SK-N-SH (cell line): ENCODE data around the gene CD300LF. TPM values are rescaled to one million over a fixed set of nuclear protein-coding genes. Genes with fewer than 3 reads are reported as not detected.

Experiments used
- CHD2 ChIP-seq: fragments of 150-350 bp; IDR thresholded peaks from 2 replicates; pipeline ENCODE4 v1.6.1; 2018; ENCODE audit warnings: low read length; ENCODE audit not compliant: partially characterized antibody
- CTCF ChIP-seq: fragments of 200-600 bp; sonication (generic); IDR thresholded peaks from 2 replicates; pipeline ENCODE4 v1.6.1; 2017; ENCODE audit warnings: antibody characterized with exemption, mild to moderate bottlenecking, moderate library complexity
- EP300 ChIP-seq, 2 experiments: IDR thresholded peaks; 2 replicates each; pipeline versions ENCODE4 v1.4.0 to v1.6.1; 2012; ENCODE audit warnings: borderline replicate concordance in 1 of 2, low read depth in 1 of 2, low read length in 1 of 2
- FOSL2 ChIP-seq: IDR thresholded peaks from 2 replicates; pipeline ENCODE4 v1.4.0; 2012; ENCODE audit warnings: low read depth, mild to moderate bottlenecking, moderate library complexity, borderline replicate concordance
- FOXM1 ChIP-seq: IDR thresholded peaks from 2 replicates; pipeline ENCODE4 v1.4.0; 2012; ENCODE audit warnings: low read depth, mild to moderate bottlenecking
- IRF3 ChIP-seq: fragments of 150-350 bp; IDR thresholded peaks from 2 replicates; pipeline ENCODE4 v1.6.1; 2016; ENCODE audit warnings: mild to moderate bottlenecking, low read depth, low read length
- JUND ChIP-seq: IDR thresholded peaks from 2 replicates; pipeline ENCODE4 v1.4.0; 2012
- MEF2A ChIP-seq: IDR thresholded peaks from 2 replicates; pipeline ENCODE4 v1.4.0; 2012; ENCODE audit warnings: low read depth, borderline replicate concordance
- MXI1 ChIP-seq: IDR thresholded peaks from 2 replicates; pipeline ENCODE4 v1.6.1; 2012; ENCODE audit warnings: mild to moderate bottlenecking, low read depth, low read length, improper control_type of control experiment
- PBX3 ChIP-seq: IDR thresholded peaks from 2 replicates; pipeline ENCODE4; 2012
- RCOR1 ChIP-seq: fragments of 150-350 bp; IDR thresholded peaks from 2 replicates; pipeline ENCODE4 v1.6.1; 2017; ENCODE audit warnings: antibody characterized with exemption, low read length
- REST ChIP-seq: IDR thresholded peaks from 2 replicates; pipeline ENCODE4 v1.6.1; 2012; ENCODE audit warnings: mild to moderate bottlenecking, low read depth, low read length, moderate library complexity
- RXRA ChIP-seq: IDR thresholded peaks from 2 replicates; pipeline ENCODE4 v1.4.0; 2012; ENCODE audit warnings: low read depth, mild to moderate bottlenecking, borderline replicate concordance
- SIN3A ChIP-seq: IDR thresholded peaks from 2 replicates; pipeline ENCODE4 v1.6.1; 2012; ENCODE audit warnings: low read depth, mild to moderate bottlenecking, low read length, moderate library complexity, borderline replicate concordance
- TCF12 ChIP-seq: IDR thresholded peaks from 2 replicates; pipeline ENCODE4 v1.4.0; 2012
- TEAD4 ChIP-seq: IDR thresholded peaks from 2 replicates; pipeline ENCODE4 v1.4.0; 2012; ENCODE audit warnings: mild to moderate bottlenecking, borderline replicate concordance; ENCODE audit not compliant: insufficient read depth
- USF1 ChIP-seq: IDR thresholded peaks from 2 replicates; pipeline ENCODE4 v1.4.0; 2012; ENCODE audit warnings: low read depth, borderline replicate concordance
- polyA plus RNA-seq, 3 experiments: library from polyadenylated mRNA; depleted of rRNA; stranded (reverse); fragments of >200 nt; gene quantifications; 2 replicates each; pipeline ENCODE4 v1.2.3, GENCODE V29; 2012

The CD300LF gene
- polyA plus RNA-seq, 1 of the 3 experiments (the other 2 are of a cell fraction) = not detected

- TF ChIP-seq IRF3 (no peak), REST (no peak), FOSL2 (no peak), RCOR1 (peak; percentile 77; the same call in 1 of the 2 replicates), PBX3 (0 out of 2 replicates have a peak, but pooled peaks have one; percentile 31), USF1 (no peak), EP300 (IDR thresholded peaks at IDR 0.05; ENCODE audit: borderline replicate concordance in 1 of 2, low read depth in 1 of 2, low read length in 1 of 2) (peak in 1 of 2 experiments; percentile 88; a peak in 2 of 4 replicates), SIN3A (no peak), RXRA (no peak), CTCF (no peak), MXI1 (peak; percentile 24; the same call in 1 of the 2 replicates), TCF12 (0 out of 2 replicates have a peak, but pooled peaks have one; percentile 5), FOXM1 (no peak), CHD2 (peak; percentile 23), JUND (no peak), TEAD4 (no peak), MEF2A (no peak)
- TF ChIP-seq, all 33 proteins: peak for 8
These were observed 62.8 kb downstream of the CD300LF start (continued) for GRCh38 chr17:74649909-74650308.
